Breast epithelium (tissue), 4 donors: Measurements from ENCODE around the gene AOPEP. TPM values are rescaled to one million over a fixed set of nuclear protein-coding genes. Genes with fewer than 3 reads are reported as not detected.
"Not testable (repeated sequence)": the region's sequence is repeated elsewhere in the genome, so short reads cannot be mapped to it uniquely, and the experiment has no call there.

Experiments
- DNase-seq, 2 donors: peaks; one replicate each; pipeline ENCODE4 v3.0.0-alpha.2; 2019; ENCODE audit warnings: low spot score in 2 of 2
- H3K27ac ChIP-seq, 2 donors: fragments of 200-600 bp; sonication (generic) in 1 of 2; one replicate each; pipeline ENCODE4 v1.5.1; 2016 to 2019; ENCODE audit warnings: mild to moderate bottlenecking in 1 of 2
- H3K27me3 ChIP-seq, 2 donors: fragments of 200-600 bp; sonication (generic) in 1 of 2; one replicate each; pipeline versions ENCODE4 v1.5.1 to v1.6.0; 2017 to 2019; ENCODE audit warnings: control low read depth in 1 of 2, mild to moderate bottlenecking in 1 of 2
- H3K36me3 ChIP-seq: fragments of 200-600 bp; one replicate; pipeline ENCODE4 v1.5.1; 2019
- H3K4me1 ChIP-seq, 2 donors: fragments of 200-600 bp; sonication (generic); one replicate each; pipeline ENCODE4 v1.5.1; 2016 to 2019; ENCODE audit warnings: control low read depth in 1 of 2
- H3K4me3 ChIP-seq, 3 donors: fragments of 200-600 bp; sonication (generic); 1 replicate in 2 of 3; 2 replicates in 1 of 3; pipeline ENCODE4 v1.5.1; 2016 to 2019; ENCODE audit warnings: mild to moderate bottlenecking in 3 of 3, moderate library complexity in 2 of 3
- H3K9me3 ChIP-seq, 2 donors: fragments of 200-600 bp; sonication (generic) in 1 of 2; one replicate each; pipeline ENCODE4 v1.5.1; 2016 to 2019; ENCODE audit warnings: control low read depth in 1 of 2
- POLR2A ChIP-seq: fragments of 450-650 bp; IDR thresholded peaks from one replicate; pipeline ENCODE4 v1.6.1; 2016; ENCODE audit warnings: antibody characterized with exemption, mild to moderate bottlenecking, moderate library complexity
- POLR2AphosphoS5 ChIP-seq, 3 donors: sonication (generic); formaldehyde crosslinking; IDR thresholded peaks; one replicate each; pipeline ENCODE4 v1.6.1; 2017; ENCODE audit warnings: antibody characterized with exemption in 3 of 3
- intact Hi-C: fragments of 100-400 bp; cut with DNase I; formaldehyde crosslinking; loops from one replicate; pipeline ENCODE4 v1.15.1; 2023; ENCODE audit warnings: low total_unique reads
- total RNA-seq, 3 donors: library from RNA; depleted of rRNA; stranded (reverse); fragments of >200 nt; gene quantifications; one replicate each; pipeline ENCODE4 v1.1.0, GENCODE V29; 2016
- TF ChIP-seq, protein P1 (sequence below), 3 donors: fragments of 450-650 bp; IDR thresholded peaks; one replicate each; pipeline ENCODE4 v1.5.1; 2016 to 2017; ENCODE audit warnings: antibody characterized with exemption in 3 of 3, mild to moderate bottlenecking in 3 of 3, moderate library complexity in 3 of 3

The AOPEP gene
- total RNA-seq, 3 donors from 2014 or later: 15.5 to 94.1 (median 87.5) TPM

DNA sequence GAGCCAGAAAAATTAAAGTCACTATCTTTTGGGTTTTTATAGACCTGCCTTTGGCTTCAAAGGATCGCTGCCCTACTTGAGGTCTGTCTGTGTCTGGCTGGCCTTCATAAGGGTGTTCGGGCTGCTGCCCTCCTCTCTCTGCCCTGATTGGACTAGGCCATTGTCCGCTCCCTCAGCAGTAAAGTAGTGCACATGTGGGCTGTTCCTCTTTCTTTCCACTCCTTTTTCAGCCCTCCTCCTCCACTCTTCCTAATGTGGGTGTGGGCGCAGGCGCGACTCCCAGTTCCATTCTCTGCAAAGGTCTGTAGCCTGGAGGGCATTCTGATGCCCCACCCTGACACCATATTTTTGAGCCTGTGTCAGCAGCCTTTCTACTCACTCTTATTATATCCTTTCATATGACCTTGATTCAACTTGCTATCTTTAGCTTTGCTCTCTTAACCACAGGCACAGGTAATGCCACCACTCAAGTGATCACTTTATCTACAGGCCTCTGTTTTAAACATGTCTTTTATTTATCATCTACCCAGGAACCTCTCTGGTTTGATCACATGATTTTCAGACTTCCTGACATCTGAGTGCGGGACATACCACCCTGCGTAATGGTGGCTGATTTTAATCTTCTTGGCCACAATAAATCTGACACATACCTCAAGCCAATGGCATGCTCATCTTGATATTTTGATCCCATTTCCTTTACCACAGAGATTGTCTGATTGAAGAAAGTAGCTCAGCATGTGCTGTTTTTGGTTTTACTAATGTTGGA is 144.5 kb downstream of the AOPEP start:
- H3K36me3 ChIP-seq: no peaks in the 10 kb centered on the region
- no peak overlapping the region for H3K4me3 ChIP-seq
- H3K27me3 ChIP-seq: no peaks in the 10 kb centered on the region
- no peak for DNase-seq
- no peak for TF ChIP-seq POLR2A
- H3K9me3 ChIP-seq: no peaks in the 10 kb centered on the region
- no peak overlapping the region for H3K27ac ChIP-seq
- intact Hi-C loops: no loop called here
- H3K4me1 ChIP-seq: no peaks in the 10 kb centered on the region

DNA sequence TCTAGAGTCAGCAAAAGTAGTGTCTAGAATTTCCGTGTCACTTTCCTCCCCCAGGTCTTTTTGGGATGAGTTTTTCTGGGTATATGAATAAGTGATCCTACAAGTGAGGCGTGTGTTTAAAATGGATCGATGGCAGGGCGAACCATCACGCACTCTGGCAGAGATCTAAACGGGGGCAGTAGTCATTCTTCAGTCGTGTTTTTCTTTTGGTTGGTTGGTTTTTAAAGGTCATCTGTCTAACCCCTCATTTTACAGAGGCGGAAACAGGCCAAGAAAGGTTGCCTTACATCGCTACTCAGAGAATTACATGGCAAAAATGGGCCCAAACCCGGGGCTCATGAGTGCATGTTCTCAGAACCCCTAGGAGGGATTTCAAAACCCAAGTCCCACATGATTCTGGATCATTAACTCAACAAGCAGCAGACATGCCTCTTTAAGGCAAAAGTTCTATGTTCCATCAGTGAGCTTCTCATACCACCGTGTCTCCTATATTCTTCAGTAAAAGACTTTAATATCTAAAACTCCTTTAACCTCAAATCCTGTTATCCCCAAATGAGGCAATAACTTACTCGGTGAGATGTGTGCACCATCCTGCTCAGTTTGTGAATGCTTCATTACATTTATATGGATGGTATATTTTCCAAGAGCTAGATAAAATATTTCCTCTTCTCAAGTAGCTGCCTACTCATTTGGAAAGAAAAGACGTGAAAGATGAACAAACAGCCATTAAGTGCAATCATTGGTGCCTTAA is 145.8 kb downstream of the AOPEP start:
- TF ChIP-seq POLR2A (no peak), POLR2AphosphoS5 (IDR thresholded peaks at IDR 0.05) (no peak)
- TF ChIP-seq, protein P1, sequence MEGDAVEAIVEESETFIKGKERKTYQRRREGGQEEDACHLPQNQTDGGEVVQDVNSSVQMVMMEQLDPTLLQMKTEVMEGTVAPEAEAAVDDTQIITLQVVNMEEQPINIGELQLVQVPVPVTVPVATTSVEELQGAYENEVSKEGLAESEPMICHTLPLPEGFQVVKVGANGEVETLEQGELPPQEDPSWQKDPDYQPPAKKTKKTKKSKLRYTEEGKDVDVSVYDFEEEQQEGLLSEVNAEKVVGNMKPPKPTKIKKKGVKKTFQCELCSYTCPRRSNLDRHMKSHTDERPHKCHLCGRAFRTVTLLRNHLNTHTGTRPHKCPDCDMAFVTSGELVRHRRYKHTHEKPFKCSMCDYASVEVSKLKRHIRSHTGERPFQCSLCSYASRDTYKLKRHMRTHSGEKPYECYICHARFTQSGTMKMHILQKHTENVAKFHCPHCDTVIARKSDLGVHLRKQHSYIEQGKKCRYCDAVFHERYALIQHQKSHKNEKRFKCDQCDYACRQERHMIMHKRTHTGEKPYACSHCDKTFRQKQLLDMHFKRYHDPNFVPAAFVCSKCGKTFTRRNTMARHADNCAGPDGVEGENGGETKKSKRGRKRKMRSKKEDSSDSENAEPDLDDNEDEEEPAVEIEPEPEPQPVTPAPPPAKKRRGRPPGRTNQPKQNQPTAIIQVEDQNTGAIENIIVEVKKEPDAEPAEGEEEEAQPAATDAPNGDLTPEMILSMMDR (IDR thresholded peaks at IDR 0.05): no peak
- Histone ChIP-seq H3K9me3 (no peaks in the 10 kb centered on the region), H3K4me3 (no peak overlapping the region), H3K27ac (no peak overlapping the region), H3K27me3 (no peaks in the 10 kb centered on the region), H3K36me3 (no peaks in the 10 kb centered on the region), H3K4me1 (no peaks in the 10 kb centered on the region)
- DNase-seq: no peak
- intact Hi-C loops: no loop called here

DNA sequence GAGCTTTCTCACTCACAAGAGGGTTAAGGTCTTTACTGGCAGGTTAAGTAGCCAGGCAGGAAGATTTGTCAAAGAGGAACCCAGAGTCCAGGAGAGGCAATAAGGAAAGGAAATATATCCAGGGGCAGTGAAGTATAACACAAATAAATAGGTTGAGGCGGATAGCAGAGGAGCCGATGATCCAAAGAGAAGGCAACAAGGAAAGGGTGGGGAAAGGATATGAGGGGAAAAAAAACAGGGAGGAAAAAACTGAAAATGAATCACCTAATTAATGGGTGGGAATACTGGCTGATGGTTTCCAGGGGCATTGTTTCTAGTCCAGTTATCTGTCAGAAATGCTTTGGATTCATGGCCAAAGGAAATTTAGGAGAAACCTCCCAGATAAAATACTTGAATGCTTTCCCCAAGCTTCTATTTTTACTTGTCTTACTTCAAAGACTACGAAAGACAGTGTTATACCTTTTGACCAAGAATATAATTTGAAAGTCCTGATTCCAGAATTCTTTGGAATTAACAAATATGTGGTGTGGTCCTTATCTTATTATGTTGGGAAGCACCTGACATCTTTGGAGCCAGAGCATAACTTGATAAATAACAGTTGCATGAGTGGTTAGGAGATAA is 146.5 kb downstream of the AOPEP start:
- intact Hi-C loops: no loop called here
- Histone ChIP-seq H3K4me1 (no peaks in the 10 kb centered on the region), H3K27me3 (no peaks in the 10 kb centered on the region), H3K27ac (no peak overlapping the region), H3K36me3 (no peaks in the 10 kb centered on the region), H3K9me3 (no peaks in the 10 kb centered on the region), H3K4me3 (no peak overlapping the region)
- TF ChIP-seq, protein P1 (IDR thresholded peaks at IDR 0.05): no peak
- TF ChIP-seq POLR2AphosphoS5 (IDR thresholded peaks at IDR 0.05) (no peak), POLR2A (no peak)
- no peak for DNase-seq

DNA sequence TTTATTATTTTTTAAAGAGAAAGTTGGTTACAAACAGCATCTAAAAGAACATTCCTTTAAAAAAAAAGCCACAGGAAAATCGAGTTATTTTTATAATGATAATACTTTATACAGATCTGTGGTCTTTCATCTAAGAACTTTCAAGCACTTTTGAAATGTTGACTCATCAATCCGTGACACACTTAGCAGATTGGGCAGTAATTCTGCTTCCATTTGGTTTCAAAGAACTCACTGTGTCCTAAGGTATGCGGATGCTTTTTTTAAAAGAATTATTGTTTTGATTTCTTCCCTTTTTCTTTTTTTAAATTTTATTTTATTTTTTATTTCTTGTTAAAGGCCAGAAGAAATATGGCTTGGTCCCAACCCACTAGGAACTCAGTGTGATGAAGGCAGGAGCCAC is 147.8 kb downstream of the AOPEP start:
- Histone ChIP-seq H3K36me3 (no peaks in the 10 kb centered on the region), H3K27ac (peak overlapping the region in 1 of 2 donors; percentile 50), H3K27me3 (no peaks in the 10 kb centered on the region), H3K9me3 (no peaks in the 10 kb centered on the region), H3K4me1 (no peaks in the 10 kb centered on the region), H3K4me3 (no peak overlapping the region)
- intact Hi-C loops: no loop called here
- DNase-seq: no peak
- TF ChIP-seq POLR2AphosphoS5 (IDR thresholded peaks at IDR 0.05): no peak
- TF ChIP-seq, protein P1 (IDR thresholded peaks at IDR 0.05): no peak
- no peak for TF ChIP-seq POLR2A

DNA sequence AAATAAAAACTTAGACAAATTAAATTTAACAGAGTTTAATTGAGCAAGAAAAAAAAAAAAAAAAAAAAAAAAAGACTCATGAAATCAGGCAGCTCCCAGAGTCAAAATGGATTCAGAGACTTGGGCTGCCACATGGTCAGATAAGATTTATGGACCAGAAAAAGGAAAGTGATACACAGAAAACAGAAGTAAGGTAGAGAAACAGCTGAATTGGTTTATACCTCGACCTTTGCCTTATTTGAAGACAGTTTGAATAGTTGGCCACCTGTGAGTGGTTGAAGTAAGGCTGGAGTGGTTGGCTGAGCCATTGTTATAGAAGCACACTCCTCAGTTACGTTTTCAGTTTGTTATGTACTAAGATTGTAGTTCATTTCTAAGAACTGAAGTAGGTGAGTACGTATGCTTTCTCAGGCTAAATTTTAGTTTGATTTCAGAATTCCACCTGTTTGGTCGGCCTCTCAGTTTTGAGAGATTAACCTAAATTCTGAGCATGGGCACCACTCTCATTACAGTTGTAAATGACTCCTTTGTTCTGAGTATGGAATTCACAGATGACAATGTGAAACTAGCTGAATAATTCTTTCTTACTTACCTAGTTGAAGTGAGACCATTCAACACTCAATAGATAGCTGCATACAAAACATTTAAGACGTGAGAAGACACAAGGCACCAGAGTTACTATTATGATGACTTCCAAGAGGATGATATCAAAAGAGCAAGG is 149.0 kb downstream of the AOPEP start:
- Histone ChIP-seq H3K4me3 (no peak overlapping the region), H3K27me3 (no peaks in the 10 kb centered on the region), H3K9me3 (no peaks in the 10 kb centered on the region), H3K36me3 (no peaks in the 10 kb centered on the region), H3K4me1 (no peaks in the 10 kb centered on the region), H3K27ac (no peak overlapping the region)
- TF ChIP-seq POLR2A: no peak
- TF ChIP-seq, protein P1 (IDR thresholded peaks at IDR 0.05): no peak
- no peak for TF ChIP-seq POLR2AphosphoS5 (IDR thresholded peaks at IDR 0.05)
- DNase-seq: no peak
- intact Hi-C loops: no loop called here

DNA sequence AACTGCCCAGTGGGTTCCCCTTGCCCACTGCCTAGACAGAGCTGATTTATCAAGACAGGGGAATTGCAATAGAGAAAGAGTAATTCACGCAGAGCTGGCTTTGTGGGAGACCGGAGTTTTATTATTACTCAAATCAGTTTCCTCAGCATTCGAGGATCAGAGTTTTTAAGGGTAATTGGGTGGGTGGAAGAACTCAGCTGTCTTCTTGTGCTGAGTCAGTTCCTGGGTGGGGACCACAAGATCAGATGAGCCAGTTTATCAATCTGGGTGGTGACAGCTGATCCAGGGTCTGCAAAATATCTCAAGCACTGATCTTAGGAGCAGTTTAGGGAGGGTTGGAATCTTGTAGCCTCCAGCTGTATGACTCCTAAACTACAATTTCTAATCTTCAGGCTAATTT is 152.3 kb downstream of the AOPEP start:
- H3K36me3 ChIP-seq, H3K27me3 ChIP-seq, H3K27ac ChIP-seq, H3K4me3 ChIP-seq, H3K4me1 ChIP-seq, intact Hi-C loops, H3K9me3 ChIP-seq, DNase-seq: not testable (repeated sequence)
